ENCODE measurements around the gene REG1B.

GRCh38 chr2:79128406-79128805 is 40.6 kb upstream of the REG1B start:
- TF ChIP-seq, protein P1, sequence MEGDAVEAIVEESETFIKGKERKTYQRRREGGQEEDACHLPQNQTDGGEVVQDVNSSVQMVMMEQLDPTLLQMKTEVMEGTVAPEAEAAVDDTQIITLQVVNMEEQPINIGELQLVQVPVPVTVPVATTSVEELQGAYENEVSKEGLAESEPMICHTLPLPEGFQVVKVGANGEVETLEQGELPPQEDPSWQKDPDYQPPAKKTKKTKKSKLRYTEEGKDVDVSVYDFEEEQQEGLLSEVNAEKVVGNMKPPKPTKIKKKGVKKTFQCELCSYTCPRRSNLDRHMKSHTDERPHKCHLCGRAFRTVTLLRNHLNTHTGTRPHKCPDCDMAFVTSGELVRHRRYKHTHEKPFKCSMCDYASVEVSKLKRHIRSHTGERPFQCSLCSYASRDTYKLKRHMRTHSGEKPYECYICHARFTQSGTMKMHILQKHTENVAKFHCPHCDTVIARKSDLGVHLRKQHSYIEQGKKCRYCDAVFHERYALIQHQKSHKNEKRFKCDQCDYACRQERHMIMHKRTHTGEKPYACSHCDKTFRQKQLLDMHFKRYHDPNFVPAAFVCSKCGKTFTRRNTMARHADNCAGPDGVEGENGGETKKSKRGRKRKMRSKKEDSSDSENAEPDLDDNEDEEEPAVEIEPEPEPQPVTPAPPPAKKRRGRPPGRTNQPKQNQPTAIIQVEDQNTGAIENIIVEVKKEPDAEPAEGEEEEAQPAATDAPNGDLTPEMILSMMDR (IDR thresholded peaks at IDR 0.05): no peak
- no peak for TF ChIP-seq EZH2 (IDR thresholded peaks at IDR 0.05; ENCODE audit: borderline replicate concordance, insufficient read depth, low read depth, low read length, poor library complexity, severe bottlenecking)

Data from B cell (primary cell).